ENCODE measurements around the gene TSC22D3.

TSC22D3 gene

GRCh38 chrX:107733686-107734085, 41.9 kb downstream of the TSC22D3 start:
- no peaks in the 10 kb centered on the region; the same call in 1 of the 2 replicates for H4K20me1 ChIP-seq
- peaks cover 79% of the 10 kb centered on the region for H3K27me3 ChIP-seq
- H3K4me3 ChIP-seq: no peak overlapping the region
- H3K4me1 ChIP-seq: peaks cover 12% of the 10 kb centered on the region
- H3K9me3 ChIP-seq: no peaks in the 10 kb centered on the region
- H3K9ac ChIP-seq: no peak overlapping the region
- no peaks in the 10 kb centered on the region for H3K36me3 ChIP-seq
- TF ChIP-seq Cebpa-rat (IDR thresholded peaks at IDR 0.05): no peak
- H3K4me2 ChIP-seq: no peak overlapping the region
- H3K27ac ChIP-seq: no peak overlapping the region

GRCh38 chrX:107731831-107732502, 43.6 kb downstream of the TSC22D3 start:
- H3K4me3 ChIP-seq: no peak overlapping the region
- peaks cover 76% of the 10 kb centered on the region for H3K27me3 ChIP-seq
- H3K9ac ChIP-seq: no peak overlapping the region
- H3K9me3 ChIP-seq: no peaks in the 10 kb centered on the region
- TF ChIP-seq Cebpa-rat (IDR thresholded peaks at IDR 0.05): no peak
- no peaks in the 10 kb centered on the region; the same call in 1 of the 2 replicates for H4K20me1 ChIP-seq
- peaks cover 12% of the 10 kb centered on the region for H3K4me1 ChIP-seq
- peak overlapping the region; percentile 40; the same call in 1 of the 2 replicates for H3K4me2 ChIP-seq
- no peaks in the 10 kb centered on the region for H3K36me3 ChIP-seq
- H3K27ac ChIP-seq: no peak overlapping the region

- H3K27me3 ChIP-seq: peaks cover 76% of the 10 kb centered on the region
- H3K4me1 ChIP-seq: peaks cover 12% of the 10 kb centered on the region
- no peaks in the 10 kb centered on the region for H3K36me3 ChIP-seq
- no peak overlapping the region for H3K9ac ChIP-seq
- no peak for TF ChIP-seq Cebpa-rat (IDR thresholded peaks at IDR 0.05)
- no peak overlapping the region for H3K4me3 ChIP-seq
- no peak overlapping the region for H3K4me2 ChIP-seq
- H3K9me3 ChIP-seq: no peaks in the 10 kb centered on the region
- H4K20me1 ChIP-seq: no peaks in the 10 kb centered on the region; the same call in 1 of the 2 replicates
- H3K27ac ChIP-seq: no peak overlapping the region
Observed at GRCh38 chrX:107730991-107731766, 44.4 kb downstream of the TSC22D3 start.

GRCh38 chrX:107730298-107730655, 45.3 kb downstream of the TSC22D3 start:
- Histone ChIP-seq H3K27ac (no peak overlapping the region), H3K36me3 (no peaks in the 10 kb centered on the region)

GRCh38 chrX:107729558-107730297, 45.9 kb downstream of the TSC22D3 start:
- no peak overlapping the region for H3K4me3 ChIP-seq
- peaks cover 77% of the 10 kb centered on the region for H3K27me3 ChIP-seq
- H3K4me1 ChIP-seq: peaks cover 12% of the 10 kb centered on the region
- H3K36me3 ChIP-seq: no peaks in the 10 kb centered on the region
- H3K9me3 ChIP-seq: no peaks in the 10 kb centered on the region
- H3K4me2 ChIP-seq: no peak overlapping the region
- no peak overlapping the region for H3K27ac ChIP-seq
- H3K9ac ChIP-seq: no peak overlapping the region
- no peak for TF ChIP-seq Cebpa-rat (IDR thresholded peaks at IDR 0.05)
- no peaks in the 10 kb centered on the region; the same call in 1 of the 2 replicates for H4K20me1 ChIP-seq

More at GRCh38 chrX:107730298-107730655, 45.3 kb downstream of the TSC22D3 start:
- Histone ChIP-seq H3K9ac (no peak overlapping the region), H3K4me1 (peaks cover 12% of the 10 kb centered on the region), H3K27me3 (peaks cover 77% of the 10 kb centered on the region), H3K4me2 (no peak overlapping the region), H3K4me3 (no peak overlapping the region), H4K20me1 (no peaks in the 10 kb centered on the region; the same call in 1 of the 2 replicates), H3K9me3 (no peaks in the 10 kb centered on the region)
- no peak for TF ChIP-seq Cebpa-rat (IDR thresholded peaks at IDR 0.05)

GRCh38 chrX:107728371-107729099, 47.1 kb downstream of the TSC22D3 start:
- H3K9ac ChIP-seq: no peak overlapping the region
- H3K36me3 ChIP-seq: no peaks in the 10 kb centered on the region
- no peaks in the 10 kb centered on the region; the same call in 1 of the 2 replicates for H4K20me1 ChIP-seq
- no peak overlapping the region for H3K27ac ChIP-seq
- peaks cover 12% of the 10 kb centered on the region for H3K4me1 ChIP-seq
- peaks cover 79% of the 10 kb centered on the region for H3K27me3 ChIP-seq
- H3K4me3 ChIP-seq: no peak overlapping the region
- no peak for TF ChIP-seq Cebpa-rat (IDR thresholded peaks at IDR 0.05)
- no peaks in the 10 kb centered on the region for H3K9me3 ChIP-seq
- no peak overlapping the region for H3K4me2 ChIP-seq

- Histone ChIP-seq H3K36me3 (no peaks in the 10 kb centered on the region), H3K9ac (no peak overlapping the region), H4K20me1 (no peaks in the 10 kb centered on the region; the same call in 1 of the 2 replicates), H3K4me3 (no peak overlapping the region), H3K27me3 (peaks cover 89% of the 10 kb centered on the region), H3K27ac (no peak overlapping the region), H3K9me3 (no peaks in the 10 kb centered on the region), H3K4me1 (peaks cover 9% of the 10 kb centered on the region), H3K4me2 (no peak overlapping the region)
- TF ChIP-seq Cebpa-rat (IDR thresholded peaks at IDR 0.05): no peak
Observed at GRCh38 chrX:107726816-107727534, 48.6 kb downstream of the TSC22D3 start.

GRCh38 chrX:107725761-107726555, 49.6 kb downstream of the TSC22D3 start:
- H3K27me3 ChIP-seq: peaks cover 95% of the 10 kb centered on the region
- H3K4me2 ChIP-seq: no peak overlapping the region
- no peaks in the 10 kb centered on the region; the same call in 1 of the 2 replicates for H4K20me1 ChIP-seq
- TF ChIP-seq Cebpa-rat (IDR thresholded peaks at IDR 0.05): no peak
- H3K4me3 ChIP-seq: no peak overlapping the region
- H3K9me3 ChIP-seq: no peaks in the 10 kb centered on the region
- H3K4me1 ChIP-seq: peaks cover 14% of the 10 kb centered on the region
- H3K9ac ChIP-seq: no peak overlapping the region
- no peak overlapping the region for H3K27ac ChIP-seq
- no peaks in the 10 kb centered on the region for H3K36me3 ChIP-seq
